GM23338 (cell line): ENCODE measurements around the gene NMBR. TPM values are rescaled to one million over a fixed set of nuclear protein-coding genes. Genes with fewer than 3 reads are reported as not detected.

Experiments used
- ATAC-seq: fragments of 200-7000 bp; cut with Tn5 transposase; 3 replicates; pipeline ENCODE4 v1.9.1; 2020
- DNase-seq: peaks from one replicate; pipeline ENCODE4 v3.0.0-alpha.2; 2015; ENCODE audit warnings: low spot score
- H2AFZ ChIP-seq: fragments of 200-600 bp; sonication (generic); 2 replicates; pipeline ENCODE4 v1.8.0; 2016; ENCODE audit warnings: antibody characterized with exemption, mild to moderate bottlenecking, moderate library complexity
- H3F3A ChIP-seq: fragments of 200-600 bp; sonication (generic); replicated peaks from 2 replicates; pipeline ENCODE4 v1.8.0; 2017; ENCODE audit warnings: antibody characterized with exemption, mixed run types, low read depth
- H3K27ac ChIP-seq: fragments of 200-600 bp; sonication (generic); 2 replicates; pipeline ENCODE4 v1.6.1; 2016; ENCODE audit warnings: low read depth
- H3K27me3 ChIP-seq: fragments of 200-600 bp; sonication (generic); 2 replicates; pipeline ENCODE4 v1.8.0; 2016; ENCODE audit warnings: mild to moderate bottlenecking, mixed run types, moderate library complexity; ENCODE audit not compliant: insufficient read depth
- H3K36me3 ChIP-seq: fragments of 200-600 bp; sonication (generic); 2 replicates; pipeline ENCODE4 v1.8.0; 2016; ENCODE audit warnings: mild to moderate bottlenecking; ENCODE audit not compliant: insufficient read depth
- H3K4me1 ChIP-seq: fragments of 200-600 bp; sonication (generic); 2 replicates; pipeline ENCODE4 v1.8.0; 2016; ENCODE audit warnings: mild to moderate bottlenecking, moderate library complexity; ENCODE audit not compliant: insufficient read depth
- H3K4me2 ChIP-seq: fragments of 200-600 bp; sonication (generic); 2 replicates; pipeline ENCODE4 v1.7.1; 2017; ENCODE audit warnings: mixed run types
- H3K4me3 ChIP-seq: fragments of 200-600 bp; sonication (generic); 2 replicates; pipeline ENCODE4 v1.6.1; 2016; ENCODE audit warnings: mixed run types
- H3K79me2 ChIP-seq: fragments of 200-600 bp; sonication (generic); replicated peaks from 2 replicates; pipeline ENCODE4 v1.8.0; 2017; ENCODE audit warnings: mild to moderate bottlenecking; ENCODE audit not compliant: insufficient read depth
- H3K9me2 ChIP-seq: fragments of 200-600 bp; sonication (generic); 2 replicates; pipeline ENCODE4 v1.8.0; 2017; ENCODE audit not compliant: insufficient read depth
- H4K20me1 ChIP-seq: fragments of 200-600 bp; sonication (generic); replicated peaks from 2 replicates; pipeline ENCODE4 v1.8.0; 2017; ENCODE audit warnings: mild to moderate bottlenecking; ENCODE audit not compliant: insufficient read depth
- H3K27ac Mint-ChIP-seq: 2 replicates; pipeline ENCODE4 v1.8.0; 2020; ENCODE audit warnings: inconsistent platforms, mild to moderate bottlenecking, moderate library complexity, mixed read lengths
- H3K27me3 Mint-ChIP-seq: 3 replicates; pipeline ENCODE4 v1.8.0; 2022; ENCODE audit warnings: low read depth, mild to moderate bottlenecking, moderate library complexity, mixed read lengths, inconsistent platforms; ENCODE audit not compliant: insufficient read depth, poor library complexity
- H3K36me3 Mint-ChIP-seq: 3 replicates; pipeline ENCODE4 v1.8.0; 2021; ENCODE audit warnings: low read depth, mild to moderate bottlenecking, inconsistent platforms, moderate library complexity, mixed read lengths
- H3K4me1 Mint-ChIP-seq: 3 replicates; pipeline ENCODE4 v1.8.0; 2020; ENCODE audit warnings: mild to moderate bottlenecking, inconsistent platforms, mixed read lengths
- H3K4me3 Mint-ChIP-seq: 3 replicates; pipeline ENCODE4 v1.8.0; 2021; ENCODE audit warnings: moderate library complexity, mild to moderate bottlenecking, inconsistent platforms, mixed read lengths
- H3K9me3 Mint-ChIP-seq: 3 replicates; pipeline ENCODE4 v1.8.0; 2020; ENCODE audit warnings: moderate library complexity, mild to moderate bottlenecking, inconsistent platforms, mixed read lengths
- CREB1 ChIP-seq: fragments of 250-450 bp; sonication (Bioruptor Pico); IDR thresholded peaks from 2 replicates; pipeline ENCODE4 v1.5.0; 2020; ENCODE audit warnings: low read depth, mild to moderate bottlenecking, moderate library complexity
- EZH2 ChIP-seq: fragments of 200-600 bp; sonication (generic); IDR thresholded peaks from one replicate; pipeline ENCODE4 v1.8.0; 2017; ENCODE audit warnings: antibody characterized with exemption, mild to moderate bottlenecking, low read depth; ENCODE audit not compliant: unreplicated experiment
- EZH2phosphoT487 ChIP-seq: fragments of 200-600 bp; sonication (generic); IDR thresholded peaks from one replicate; pipeline ENCODE4 v1.8.1; 2018; ENCODE audit warnings: antibody characterized with exemption; ENCODE audit not compliant: unreplicated experiment
- JUNB ChIP-seq: IDR thresholded peaks from one replicate; pipeline ENCODE4 v1.6.1; 2016; ENCODE audit warnings: antibody characterized with exemption; ENCODE audit not compliant: unreplicated experiment
- NANOG ChIP-seq: IDR thresholded peaks from 2 replicates; pipeline ENCODE4 v1.6.1; 2016; ENCODE audit warnings: antibody characterized with exemption, borderline replicate concordance
- POLR2AphosphoS5 ChIP-seq: IDR thresholded peaks from 2 replicates; pipeline ENCODE4 v1.6.1; 2016; ENCODE audit warnings: antibody characterized with exemption, low read depth
- STAT1 ChIP-seq: IDR thresholded peaks from one replicate; pipeline ENCODE4 v1.6.1; 2016; ENCODE audit warnings: antibody characterized with exemption; ENCODE audit not compliant: unreplicated experiment
- ZNF114 ChIP-seq: fragments of 250-450 bp; sonication (Bioruptor Pico); IDR thresholded peaks from 2 replicates; pipeline ENCODE4 v1.5.0; 2020; ENCODE audit warnings: mild to moderate bottlenecking, moderate library complexity
- ZNF331 ChIP-seq: fragments of 250-450 bp; sonication (Bioruptor Pico); IDR thresholded peaks from 2 replicates; pipeline ENCODE4 v1.5.0; 2020; ENCODE audit warnings: low read depth, mild to moderate bottlenecking, moderate library complexity
- ZNF462 ChIP-seq: fragments of 250-450 bp; sonication (Bioruptor Pico); IDR thresholded peaks from 2 replicates; pipeline ENCODE4 v1.5.0; 2020; ENCODE audit warnings: mild to moderate bottlenecking, moderate library complexity
- polyA plus RNA-seq: library from polyadenylated mRNA; unstranded; fragments of >200 nt; fragmentation: Nextera tagmentation; extraction: Ambion mirVana; gene quantifications from 2 replicates; pipeline ENCODE4 v1.2.1, GENCODE V29; 2016
- total RNA-seq: library from RNA; depleted of rRNA; stranded (reverse); fragments of >200 nt; shearing (Covaris generic); gene quantifications from 2 replicates; pipeline ENCODE4 v1.2.3, GENCODE V29; 2014
- TF ChIP-seq, protein P1 (sequence below), 2 experiments: fragments of 200-600 bp in 1 of 2; sonication (generic) in 1 of 2; conservative IDR thresholded peaks; 2 replicates each; pipeline versions ENCODE4 v1.5.1 to v1.6.1; 2016 to 2017; ENCODE audit warnings: antibody characterized with exemption in 2 of 2, low read depth in 2 of 2, mild to moderate bottlenecking in 2 of 2, moderate library complexity in 1 of 2
- TF ChIP-seq, protein P2 (sequence below): IDR thresholded peaks from one replicate; pipeline ENCODE4 v1.6.1; 2018; ENCODE audit warnings: antibody characterized with exemption; ENCODE audit not compliant: unreplicated experiment
- TF ChIP-seq, protein P3 (sequence below): IDR thresholded peaks from 2 replicates; pipeline ENCODE4 v1.6.1; 2016; ENCODE audit warnings: antibody characterized with exemption

Gene NMBR
- total and polyA plus RNA-seq, 2 experiments from 2014 or later, result not detected

DNA sequence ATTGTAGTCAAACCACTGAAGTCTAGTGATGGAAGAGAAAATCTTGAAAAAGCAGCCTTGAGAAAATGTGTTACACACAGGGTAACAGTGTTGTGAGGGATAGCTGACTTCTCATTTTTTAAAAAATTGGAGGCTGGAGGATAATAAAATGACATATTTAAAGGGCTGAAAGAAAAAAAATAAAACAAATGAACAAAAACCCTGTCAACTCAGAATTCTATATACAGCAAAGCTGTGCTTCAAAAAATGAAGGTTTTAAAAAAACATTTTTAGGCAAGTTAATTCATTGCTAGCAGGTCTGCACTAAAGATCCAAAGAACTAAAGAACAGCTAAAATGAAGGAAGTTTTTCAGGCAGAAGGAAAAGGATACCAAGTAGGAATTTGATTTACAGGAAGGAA is 31.2 kb upstream of the NMBR start:
- no peaks in the 10 kb centered on the region for H3K27me3 Mint-ChIP-seq
- DNase-seq (no peak), ATAC-seq (no peak)
- no peaks in the 10 kb centered on the region for H3K9me2 ChIP-seq
- no peaks in the 10 kb centered on the region; the same call in 1 of the 2 replicates for H4K20me1 ChIP-seq
- no peak overlapping the region for H2AFZ ChIP-seq
- H3K4me2 ChIP-seq, result no peak overlapping the region
- TF ChIP-seq ZNF114 (no peak), STAT1 (no peak), ZNF331 (CRISPR knock-in tag) (no peak), NANOG (no peak), EZH2 (no peak), POLR2AphosphoS5 (no peak), JUNB (no peak), CREB1 (CRISPR knock-in tag) (no peak), EZH2phosphoT487 (no peak), ZNF462 (CRISPR knock-in tag) (no peak)
- TF ChIP-seq, protein P1, sequence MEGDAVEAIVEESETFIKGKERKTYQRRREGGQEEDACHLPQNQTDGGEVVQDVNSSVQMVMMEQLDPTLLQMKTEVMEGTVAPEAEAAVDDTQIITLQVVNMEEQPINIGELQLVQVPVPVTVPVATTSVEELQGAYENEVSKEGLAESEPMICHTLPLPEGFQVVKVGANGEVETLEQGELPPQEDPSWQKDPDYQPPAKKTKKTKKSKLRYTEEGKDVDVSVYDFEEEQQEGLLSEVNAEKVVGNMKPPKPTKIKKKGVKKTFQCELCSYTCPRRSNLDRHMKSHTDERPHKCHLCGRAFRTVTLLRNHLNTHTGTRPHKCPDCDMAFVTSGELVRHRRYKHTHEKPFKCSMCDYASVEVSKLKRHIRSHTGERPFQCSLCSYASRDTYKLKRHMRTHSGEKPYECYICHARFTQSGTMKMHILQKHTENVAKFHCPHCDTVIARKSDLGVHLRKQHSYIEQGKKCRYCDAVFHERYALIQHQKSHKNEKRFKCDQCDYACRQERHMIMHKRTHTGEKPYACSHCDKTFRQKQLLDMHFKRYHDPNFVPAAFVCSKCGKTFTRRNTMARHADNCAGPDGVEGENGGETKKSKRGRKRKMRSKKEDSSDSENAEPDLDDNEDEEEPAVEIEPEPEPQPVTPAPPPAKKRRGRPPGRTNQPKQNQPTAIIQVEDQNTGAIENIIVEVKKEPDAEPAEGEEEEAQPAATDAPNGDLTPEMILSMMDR (conservative IDR thresholded peaks at IDR 0.05; ENCODE audit: low read depth in 2 of 2), result no peak
- TF ChIP-seq, protein P2, sequence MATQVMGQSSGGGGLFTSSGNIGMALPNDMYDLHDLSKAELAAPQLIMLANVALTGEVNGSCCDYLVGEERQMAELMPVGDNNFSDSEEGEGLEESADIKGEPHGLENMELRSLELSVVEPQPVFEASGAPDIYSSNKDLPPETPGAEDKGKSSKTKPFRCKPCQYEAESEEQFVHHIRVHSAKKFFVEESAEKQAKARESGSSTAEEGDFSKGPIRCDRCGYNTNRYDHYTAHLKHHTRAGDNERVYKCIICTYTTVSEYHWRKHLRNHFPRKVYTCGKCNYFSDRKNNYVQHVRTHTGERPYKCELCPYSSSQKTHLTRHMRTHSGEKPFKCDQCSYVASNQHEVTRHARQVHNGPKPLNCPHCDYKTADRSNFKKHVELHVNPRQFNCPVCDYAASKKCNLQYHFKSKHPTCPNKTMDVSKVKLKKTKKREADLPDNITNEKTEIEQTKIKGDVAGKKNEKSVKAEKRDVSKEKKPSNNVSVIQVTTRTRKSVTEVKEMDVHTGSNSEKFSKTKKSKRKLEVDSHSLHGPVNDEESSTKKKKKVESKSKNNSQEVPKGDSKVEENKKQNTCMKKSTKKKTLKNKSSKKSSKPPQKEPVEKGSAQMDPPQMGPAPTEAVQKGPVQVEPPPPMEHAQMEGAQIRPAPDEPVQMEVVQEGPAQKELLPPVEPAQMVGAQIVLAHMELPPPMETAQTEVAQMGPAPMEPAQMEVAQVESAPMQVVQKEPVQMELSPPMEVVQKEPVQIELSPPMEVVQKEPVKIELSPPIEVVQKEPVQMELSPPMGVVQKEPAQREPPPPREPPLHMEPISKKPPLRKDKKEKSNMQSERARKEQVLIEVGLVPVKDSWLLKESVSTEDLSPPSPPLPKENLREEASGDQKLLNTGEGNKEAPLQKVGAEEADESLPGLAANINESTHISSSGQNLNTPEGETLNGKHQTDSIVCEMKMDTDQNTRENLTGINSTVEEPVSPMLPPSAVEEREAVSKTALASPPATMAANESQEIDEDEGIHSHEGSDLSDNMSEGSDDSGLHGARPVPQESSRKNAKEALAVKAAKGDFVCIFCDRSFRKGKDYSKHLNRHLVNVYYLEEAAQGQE, result no peak
- TF ChIP-seq, protein P3, sequence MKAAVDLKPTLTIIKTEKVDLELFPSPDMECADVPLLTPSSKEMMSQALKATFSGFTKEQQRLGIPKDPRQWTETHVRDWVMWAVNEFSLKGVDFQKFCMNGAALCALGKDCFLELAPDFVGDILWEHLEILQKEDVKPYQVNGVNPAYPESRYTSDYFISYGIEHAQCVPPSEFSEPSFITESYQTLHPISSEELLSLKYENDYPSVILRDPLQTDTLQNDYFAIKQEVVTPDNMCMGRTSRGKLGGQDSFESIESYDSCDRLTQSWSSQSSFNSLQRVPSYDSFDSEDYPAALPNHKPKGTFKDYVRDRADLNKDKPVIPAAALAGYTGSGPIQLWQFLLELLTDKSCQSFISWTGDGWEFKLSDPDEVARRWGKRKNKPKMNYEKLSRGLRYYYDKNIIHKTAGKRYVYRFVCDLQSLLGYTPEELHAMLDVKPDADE, result no peak
- no peak overlapping the region for H3K27ac Mint-ChIP-seq
- H3K36me3 ChIP-seq, result peaks cover 3% of the 10 kb centered on the region; the same call in 1 of the 2 replicates
- H3K36me3 Mint-ChIP-seq, result peaks cover 12% of the 10 kb centered on the region; the same call in 2 of the 3 replicates
- H3K27ac ChIP-seq, result no peak overlapping the region
- no peaks in the 10 kb centered on the region for H3K79me2 ChIP-seq
- no peaks in the 10 kb centered on the region for H3K4me1 Mint-ChIP-seq
- no peak overlapping the region for H3K4me3 ChIP-seq
- H3K4me3 Mint-ChIP-seq, result no peak overlapping the region
- no peaks in the 10 kb centered on the region for H3K4me1 ChIP-seq
- no peaks in the 10 kb centered on the region for H3F3A ChIP-seq
- H3K27me3 ChIP-seq, result no peaks in the 10 kb centered on the region
- no peaks in the 10 kb centered on the region for H3K9me3 Mint-ChIP-seq
